ENCODE data around the gene ABCC1. TPM values are rescaled to one million over a fixed set of nuclear protein-coding genes. Genes with fewer than 3 reads are reported as not detected.
A peak's percentile ranks its signal among the peaks of the same experiment; 100 is the strongest.

Gene ABCC1
- total and polyA plus RNA-seq, 2 of the 4 experiments (the other 2 are of a cell fraction) = 39.4 to 66.0 TPM

DNA sequence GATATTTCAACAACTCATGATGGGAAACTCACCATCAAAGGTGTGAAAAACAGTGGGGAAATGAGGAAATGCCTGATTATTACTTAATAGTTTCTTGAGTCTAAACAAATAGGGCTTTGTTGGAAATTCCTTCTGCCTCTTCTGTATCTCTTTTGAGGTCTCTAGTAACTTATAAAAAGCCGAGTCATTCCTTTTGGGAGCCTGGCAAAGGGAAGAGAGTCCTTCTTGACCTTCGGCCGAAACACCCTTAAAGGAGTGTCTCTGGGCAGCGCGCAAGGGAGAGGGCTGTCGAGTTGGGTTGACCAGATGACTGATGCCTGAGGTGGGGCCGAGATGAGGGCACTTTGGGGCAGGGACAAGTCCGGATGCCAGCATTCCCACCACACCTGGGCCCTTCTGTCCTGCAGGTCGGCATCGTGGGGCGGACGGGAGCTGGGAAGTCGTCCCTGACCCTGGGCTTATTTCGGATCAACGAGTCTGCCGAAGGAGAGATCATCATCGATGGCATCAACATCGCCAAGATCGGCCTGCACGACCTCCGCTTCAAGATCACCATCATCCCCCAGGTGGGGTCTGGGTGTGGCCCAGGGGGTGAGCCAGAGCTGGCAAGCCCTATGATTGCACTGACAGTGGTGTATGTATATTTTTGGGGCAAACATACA, 184.7 kb downstream of the ABCC1 start:
- DNase-seq (no peak), ATAC-seq (ENCODE audit: low read depth) (no peak)
- Histone ChIP-seq H3K4me3 (ENCODE audit: insufficient read depth, low read depth, low read length) (no peak overlapping the region), H3K27me3 (ENCODE audit: control insufficient read depth, insufficient read depth, low read length) (no peaks in the 10 kb centered on the region), H3K23ac (ENCODE audit: low read depth, low read length) (no peak overlapping the region), H4K91ac (ENCODE audit: insufficient read depth, low read depth, low read length) (no peak overlapping the region), H3K9ac (ENCODE audit: low read depth, low read length) (no peak overlapping the region), H2AK9ac (replicated peaks; ENCODE audit: low read depth, low read length, poor library complexity) (no peak overlapping the region), H4K5ac (ENCODE audit: low read depth, low read length) (no peak overlapping the region), H4K8ac (ENCODE audit: low read depth in 2 of 2, low read length in 2 of 2) (no peak overlapping the region), H2BK5ac (ENCODE audit: low read depth, low read length, poor library complexity, severe bottlenecking) (no peak overlapping the region), H3K4me1 (ENCODE audit: control insufficient read depth, insufficient read depth, low read length) (0 out of 2 replicates have a peak, but pooled peaks cover 2% of the 10 kb centered on the region), H3K56ac (ENCODE audit: extremely low read depth, insufficient read depth, low read length) (no peak overlapping the region), H2BK20ac (ENCODE audit: low read depth, low read length) (no peak overlapping the region), H3K9me3 (ENCODE audit: control insufficient read depth, insufficient read depth, low read length) (no peaks in the 10 kb centered on the region), H3K36me3 (ENCODE audit: control insufficient read depth, insufficient read depth, low read length) (peaks cover 84% of the 10 kb centered on the region), H4K20me1 (ENCODE audit: insufficient read depth, low read length) (no peaks in the 10 kb centered on the region), H3K4me2 (ENCODE audit: low read depth, low read length) (no peak overlapping the region), H3K4ac (ENCODE audit: low read depth, low read length) (no peak overlapping the region), H2BK120ac (ENCODE audit: low read depth, low read length) (no peak overlapping the region), H2BK15ac (ENCODE audit: low read depth, low read length) (no peak overlapping the region), H2AK5ac (ENCODE audit: low read depth, low read length) (no peak overlapping the region), H3K9me1 (ENCODE audit: insufficient read depth, low read length) (no peaks in the 10 kb centered on the region; the same call in 1 of the 2 replicates), H3K14ac (replicated peaks; ENCODE audit: low read depth, low read length) (no peak overlapping the region), H3K27ac (ENCODE audit: insufficient read depth, low read length) (no peak overlapping the region; the same call in 1 of the 2 replicates), H3K79me1 (ENCODE audit: low read depth in 1 of 2, low read length in 2 of 2) (peaks cover 27 to 42% of the 10 kb centered on the region in 2 experiments), H2AFZ (replicated peaks; ENCODE audit: low read length, poor library complexity) (no peak overlapping the region), H3K18ac (ENCODE audit: low read depth, low read length) (no peak overlapping the region)
- TF ChIP-seq SMC3 (IDR thresholded peaks at IDR 0.05; ENCODE audit: low read depth, low read length) = no peak
- peak; percentile 71 for TF ChIP-seq NFE2L2 (IDR thresholded peaks at IDR 0.05; ENCODE audit: low read depth, low read length)
- no peak for TF ChIP-seq RAD21 (IDR thresholded peaks at IDR 0.05; ENCODE audit: low read length)
- no TSS peak for BruUV-seq (replicated peaks)
- intact Hi-C loops (cut with micrococcal nuclease) (no loop called here), dilution Hi-C loops (cut with HindIII; ENCODE audit: low sequenced_read_pairs, unreplicated experiment) (no loop called here), in situ Hi-C loops (cut with MboI; ENCODE audit: low sequenced_read_pairs) (no loop called here)
- ChIA-PET POLR2A (ENCODE audit: unreplicated experiment) (no interaction called here), CTCF (no interaction called here)
- WGBS, 2 experiments (ENCODE audit: extremely low coverage in 2 of 2, insufficient read length in 1 of 2) = 80% methylated on average over 1 of the region's 21 CpGs; no CpG with 5 or more reads in 1 of the 2 experiments

Data from IMR-90 (cell line).